Type B pancreatic cell (in vitro differentiated cells): Measurements from ENCODE around the gene GMPPA. TPM values are rescaled to one million over a fixed set of nuclear protein-coding genes. Genes with fewer than 3 reads are reported as not detected.

Experiments
- DNase-seq: peaks from one replicate; pipeline ENCODE4 v3.0.0; 2021; ENCODE audit warnings: mixed read lengths; ENCODE audit not compliant: unreplicated experiment; ENCODE audit errors: extremely low spot score
- H3K27ac Mint-ChIP-seq: 2 replicates; pipeline ENCODE4 v1.8.0; 2021; ENCODE audit warnings: mild to moderate bottlenecking, mixed read lengths
- H3K27me3 Mint-ChIP-seq: 2 replicates; pipeline ENCODE4 v1.8.0; 2021; ENCODE audit warnings: mixed read lengths
- H3K36me3 Mint-ChIP-seq: 2 replicates; pipeline ENCODE4 v1.8.0; 2021; ENCODE audit warnings: mixed read lengths
- H3K4me1 Mint-ChIP-seq: one replicate; pipeline ENCODE4 v1.8.0; 2021; ENCODE audit warnings: mixed read lengths; ENCODE audit not compliant: unreplicated experiment
- H3K4me3 Mint-ChIP-seq: 2 replicates; pipeline ENCODE4 v1.8.0; 2021; ENCODE audit warnings: mild to moderate bottlenecking, mixed read lengths
- H3K9me3 Mint-ChIP-seq: 2 replicates; pipeline ENCODE4 v1.8.0; 2021; ENCODE audit warnings: mixed read lengths
- total RNA-seq: library from RNA; stranded (reverse); gene quantifications from 2 replicates; pipeline ENCODE4 v1.2.1, GENCODE V29; 2021; ENCODE audit warnings: low replicate concordance
- TF ChIP-seq, protein P1 (sequence below): fragments of 200-600 bp; sonication (generic); conservative IDR thresholded peaks from 2 replicates; pipeline ENCODE4 v1.5.0; 2021; ENCODE audit warnings: antibody characterized with exemption, mild to moderate bottlenecking

GMPPA gene
- total RNA-seq, 1 donor from 2014 or later: 34.4 TPM

DNA sequence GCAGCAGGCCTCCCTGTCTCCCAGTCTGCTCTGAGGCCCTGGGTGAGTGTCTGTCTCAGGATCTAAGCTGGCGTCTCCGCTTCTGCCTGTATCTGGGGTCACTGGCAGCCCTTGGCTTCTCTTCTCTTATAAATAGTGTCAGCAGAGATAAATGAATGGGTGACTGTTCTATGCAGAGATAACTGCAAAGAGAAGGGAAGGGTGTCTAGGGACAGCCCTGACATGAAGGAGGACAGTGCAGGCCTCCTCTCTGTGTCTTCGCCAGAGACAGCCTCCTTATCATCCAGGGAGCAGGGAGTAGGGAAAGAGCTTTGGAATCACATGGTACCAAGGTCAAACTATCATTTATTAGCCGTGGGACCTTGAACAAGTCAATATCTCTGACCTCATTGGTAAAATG lies 28.3 kb upstream of the GMPPA start:
- Mint-ChIP-seq H3K36me3 (no peaks in the 10 kb centered on the region), H3K27ac (no peak overlapping the region)
- TF ChIP-seq, protein P1, sequence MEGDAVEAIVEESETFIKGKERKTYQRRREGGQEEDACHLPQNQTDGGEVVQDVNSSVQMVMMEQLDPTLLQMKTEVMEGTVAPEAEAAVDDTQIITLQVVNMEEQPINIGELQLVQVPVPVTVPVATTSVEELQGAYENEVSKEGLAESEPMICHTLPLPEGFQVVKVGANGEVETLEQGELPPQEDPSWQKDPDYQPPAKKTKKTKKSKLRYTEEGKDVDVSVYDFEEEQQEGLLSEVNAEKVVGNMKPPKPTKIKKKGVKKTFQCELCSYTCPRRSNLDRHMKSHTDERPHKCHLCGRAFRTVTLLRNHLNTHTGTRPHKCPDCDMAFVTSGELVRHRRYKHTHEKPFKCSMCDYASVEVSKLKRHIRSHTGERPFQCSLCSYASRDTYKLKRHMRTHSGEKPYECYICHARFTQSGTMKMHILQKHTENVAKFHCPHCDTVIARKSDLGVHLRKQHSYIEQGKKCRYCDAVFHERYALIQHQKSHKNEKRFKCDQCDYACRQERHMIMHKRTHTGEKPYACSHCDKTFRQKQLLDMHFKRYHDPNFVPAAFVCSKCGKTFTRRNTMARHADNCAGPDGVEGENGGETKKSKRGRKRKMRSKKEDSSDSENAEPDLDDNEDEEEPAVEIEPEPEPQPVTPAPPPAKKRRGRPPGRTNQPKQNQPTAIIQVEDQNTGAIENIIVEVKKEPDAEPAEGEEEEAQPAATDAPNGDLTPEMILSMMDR: no peak

DNA sequence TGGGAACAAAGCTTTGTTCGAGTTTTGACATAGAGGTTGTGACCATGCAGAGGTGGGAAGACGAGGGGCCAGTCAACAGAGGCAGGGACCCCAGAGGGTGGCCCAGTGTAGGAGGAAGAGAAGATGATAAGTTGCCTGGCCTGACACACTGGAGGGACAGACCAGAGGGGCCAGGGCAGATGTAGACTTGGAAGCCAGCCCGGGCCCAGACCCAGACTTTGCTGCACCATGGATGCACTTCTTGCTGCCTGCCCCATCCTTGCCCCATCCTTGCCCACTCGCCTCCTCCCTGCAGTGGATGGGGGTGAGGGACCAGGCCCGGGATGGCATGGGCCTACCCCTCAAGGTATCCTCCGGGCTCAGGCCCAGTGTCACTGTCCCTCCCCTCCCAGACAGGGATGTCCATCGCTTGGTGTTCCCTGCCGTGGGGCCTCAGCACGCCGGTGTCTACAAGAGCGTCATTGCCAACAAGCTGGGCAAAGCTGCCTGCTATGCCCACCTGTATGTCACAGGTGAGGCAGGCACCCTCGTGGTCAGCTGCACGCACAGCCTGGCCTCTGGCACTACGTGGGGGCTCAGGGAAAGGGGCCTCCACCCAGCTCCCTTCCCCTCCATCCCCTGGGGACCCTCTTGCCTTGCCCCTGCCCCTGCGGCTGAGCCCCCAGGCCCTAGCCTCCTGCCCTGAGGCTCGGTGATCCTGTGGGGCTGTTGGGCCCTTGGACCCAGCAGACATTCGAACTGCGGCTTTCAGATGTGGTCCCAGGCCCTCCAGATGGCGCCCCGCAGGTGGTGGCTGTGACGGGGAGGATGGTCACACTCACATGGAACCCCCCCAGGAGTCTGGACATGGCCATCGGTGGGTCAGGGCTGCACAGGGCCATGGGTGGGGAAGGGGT lies 27.0 kb upstream of the GMPPA start:
- DNase-seq: no peak

More for the DNA sequence above, 28.3 kb upstream of the GMPPA start:
- Mint-ChIP-seq H3K4me3 (no peak overlapping the region), H3K27me3 (no peaks in the 10 kb centered on the region), H3K9me3 (no peaks in the 10 kb centered on the region), H3K4me1 (peaks cover 6% of the 10 kb centered on the region)
- DNase-seq: no peak

DNA sequence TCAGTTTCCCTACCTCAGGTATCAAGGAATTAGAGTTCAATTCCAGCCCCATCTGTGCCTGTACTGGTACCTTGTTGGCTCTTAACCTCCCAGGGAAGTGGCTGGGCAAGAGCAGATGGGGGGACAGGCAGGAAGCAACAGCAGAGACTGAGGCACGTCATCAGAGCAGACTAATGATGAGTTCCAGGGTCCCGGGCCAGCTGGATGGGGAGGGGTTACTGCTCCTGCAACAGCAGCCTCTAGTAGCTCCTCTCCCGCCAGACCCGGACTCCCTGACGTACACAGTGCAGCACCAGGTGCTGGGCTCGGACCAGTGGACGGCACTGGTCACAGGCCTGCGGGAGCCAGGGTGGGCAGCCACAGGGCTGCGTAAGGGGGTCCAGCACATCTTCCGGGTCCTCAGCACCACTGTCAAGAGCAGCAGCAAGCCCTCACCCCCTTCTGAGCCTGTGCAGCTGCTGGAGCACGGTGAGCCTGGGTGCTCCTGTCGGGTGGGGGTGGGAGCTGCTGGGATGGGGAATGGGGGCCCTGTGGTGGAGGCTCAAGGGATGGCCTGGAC lies 26.0 kb upstream of the GMPPA start:
- H3K4me3 Mint-ChIP-seq: no peak overlapping the region
- peaks cover 4% of the 10 kb centered on the region for H3K27me3 Mint-ChIP-seq
- peaks cover 17% of the 10 kb centered on the region for H3K4me1 Mint-ChIP-seq
- H3K27ac Mint-ChIP-seq: no peak overlapping the region
- TF ChIP-seq, protein P1: no peak
- no peaks in the 10 kb centered on the region for H3K9me3 Mint-ChIP-seq
- DNase-seq: no peak
- H3K36me3 Mint-ChIP-seq: no peaks in the 10 kb centered on the region

More for the DNA sequence above, 27.0 kb upstream of the GMPPA start:
- Mint-ChIP-seq H3K27me3 (peaks cover 4% of the 10 kb centered on the region), H3K4me3 (no peak overlapping the region), H3K36me3 (no peaks in the 10 kb centered on the region), H3K27ac (no peak overlapping the region), H3K4me1 (peaks cover 13% of the 10 kb centered on the region), H3K9me3 (no peaks in the 10 kb centered on the region)
- TF ChIP-seq, protein P1: no peak

DNA sequence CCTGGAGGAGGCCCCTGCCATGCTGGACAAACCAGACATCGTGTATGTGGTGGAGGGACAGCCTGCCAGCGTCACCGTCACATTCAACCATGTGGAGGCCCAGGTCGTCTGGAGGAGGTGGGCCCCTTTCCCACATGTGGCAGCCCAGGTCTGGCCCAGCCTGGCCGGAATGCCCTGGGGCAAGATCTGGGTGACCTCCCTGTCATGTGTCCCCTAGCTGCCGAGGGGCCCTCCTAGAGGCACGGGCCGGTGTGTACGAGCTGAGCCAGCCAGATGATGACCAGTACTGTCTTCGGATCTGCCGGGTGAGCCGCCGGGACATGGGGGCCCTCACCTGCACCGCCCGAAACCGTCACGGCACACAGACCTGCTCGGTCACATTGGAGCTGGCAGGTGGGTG lies 25.2 kb upstream of the GMPPA start:
- Mint-ChIP-seq H3K27me3 (peaks cover 4% of the 10 kb centered on the region), H3K27ac (no peak overlapping the region), H3K9me3 (no peaks in the 10 kb centered on the region), H3K36me3 (no peaks in the 10 kb centered on the region), H3K4me3 (no peak overlapping the region), H3K4me1 (peaks cover 17% of the 10 kb centered on the region)
- no peak for DNase-seq
- TF ChIP-seq, protein P1: no peak

DNA sequence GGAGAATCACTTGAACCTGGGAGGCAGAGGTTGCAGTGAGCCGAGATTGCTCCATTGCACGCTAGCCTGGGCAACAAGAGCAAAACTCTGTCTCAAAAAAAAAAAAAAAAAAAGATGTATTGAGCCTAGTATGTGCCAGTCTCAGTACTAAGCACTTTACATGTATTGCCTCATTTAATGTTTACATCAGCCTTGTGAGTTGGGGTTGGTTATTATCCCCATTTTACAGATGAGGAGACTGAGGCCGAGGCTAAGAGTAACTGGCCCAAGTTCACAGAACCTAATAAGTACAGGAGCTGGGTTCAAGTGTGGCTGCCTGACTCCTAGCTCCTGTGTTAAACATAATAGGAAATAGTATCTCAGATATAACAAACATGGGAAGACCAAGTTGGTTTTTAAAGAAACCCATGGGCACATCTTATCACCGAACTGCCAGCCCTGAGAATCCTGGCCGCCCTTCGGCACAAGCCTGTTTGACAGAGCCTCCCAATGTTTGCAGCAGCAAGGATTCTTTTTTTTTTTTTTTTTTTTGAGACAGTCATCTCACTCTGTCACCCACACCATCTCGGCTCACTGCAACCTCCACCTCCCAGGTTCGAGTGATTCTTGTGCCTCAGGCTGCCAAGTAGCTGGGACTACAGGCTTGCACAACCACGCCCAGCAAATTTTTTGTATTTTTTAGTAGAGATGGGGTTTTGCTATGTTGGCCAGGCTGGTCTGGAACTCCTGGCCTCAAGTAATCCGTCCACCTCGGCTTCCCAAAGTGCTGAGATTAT lies 24.2 kb upstream of the GMPPA start:
- Mint-ChIP-seq H3K27ac (no peak overlapping the region), H3K9me3 (no peaks in the 10 kb centered on the region), H3K4me1 (peaks cover 21% of the 10 kb centered on the region), H3K4me3 (no peak overlapping the region), H3K36me3 (no peaks in the 10 kb centered on the region), H3K27me3 (peaks cover 6% of the 10 kb centered on the region)
- no peak for DNase-seq
- TF ChIP-seq, protein P1: no peak
